ENCODE measurements around the gene C20orf202.
"Not testable (repeated sequence)": the region's sequence is repeated elsewhere in the genome, so short reads cannot be mapped to it uniquely, and the experiment has no call there.

The C20orf202 gene

DNA sequence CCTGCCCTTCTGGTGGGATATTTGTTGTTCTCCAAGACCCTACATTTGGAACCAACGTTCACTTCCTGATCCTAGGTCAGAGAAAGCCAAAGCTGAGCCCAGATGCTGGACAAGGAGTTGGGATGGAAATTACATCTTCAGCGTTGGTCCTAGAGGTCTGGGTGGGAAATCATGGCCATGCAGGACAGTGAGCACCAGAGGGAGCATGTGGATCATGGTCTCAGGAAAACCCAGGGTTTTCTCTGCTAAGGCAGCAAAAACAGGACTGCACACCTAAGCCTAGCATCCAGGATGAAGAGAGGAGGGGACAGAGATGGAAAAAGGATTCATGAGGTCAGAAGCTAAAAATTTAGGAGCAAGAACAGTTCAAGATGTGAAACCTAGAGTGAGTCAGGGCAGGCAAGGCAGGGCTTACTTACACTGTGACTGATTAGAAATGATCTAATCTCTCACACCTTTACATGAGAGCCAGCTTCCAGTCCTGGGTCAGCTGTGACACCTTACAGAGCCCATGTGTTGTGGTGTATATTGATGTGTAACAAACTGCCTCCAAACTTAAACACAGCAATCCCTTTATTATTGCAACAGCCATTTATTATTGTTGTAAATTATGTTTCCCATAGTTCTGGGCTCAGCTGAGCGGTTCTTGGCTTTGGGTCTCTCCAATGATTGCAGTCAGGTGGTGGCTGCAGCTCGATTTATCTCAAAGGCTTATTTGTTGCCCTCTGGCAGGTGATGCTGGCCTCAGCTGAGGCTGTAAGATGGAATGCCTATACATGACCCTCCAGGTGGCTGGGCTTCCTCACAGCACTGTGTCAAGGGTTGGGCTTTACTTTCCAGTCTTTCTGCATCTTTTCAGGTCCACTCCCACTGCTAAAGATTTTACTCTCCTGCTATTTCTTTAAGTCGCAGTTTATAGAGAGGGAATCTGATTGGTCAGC is 6.5 kb downstream of the C20orf202 start:
- DNase-seq (ENCODE audit: low read depth): no peak

DNA sequence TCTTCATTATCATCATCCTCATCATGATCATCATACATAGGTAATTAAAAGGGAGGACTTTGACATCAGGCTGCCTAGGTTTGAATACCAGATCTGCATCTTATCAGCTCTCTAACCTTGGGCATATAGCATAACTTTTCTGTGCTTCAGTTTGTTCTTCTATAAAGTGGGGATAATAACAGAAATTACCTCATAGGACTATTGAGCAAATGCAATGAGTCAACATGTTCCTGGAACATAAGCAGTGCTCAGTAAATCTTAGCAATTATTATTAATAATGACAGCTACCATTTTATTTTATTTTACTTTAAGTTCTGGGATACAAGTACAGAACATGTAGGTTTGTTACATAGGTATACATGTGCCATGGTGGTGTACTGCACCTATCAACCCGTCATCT is 7.2 kb downstream of the C20orf202 start:
- no peak for DNase-seq (ENCODE audit: low read depth)

DNA sequence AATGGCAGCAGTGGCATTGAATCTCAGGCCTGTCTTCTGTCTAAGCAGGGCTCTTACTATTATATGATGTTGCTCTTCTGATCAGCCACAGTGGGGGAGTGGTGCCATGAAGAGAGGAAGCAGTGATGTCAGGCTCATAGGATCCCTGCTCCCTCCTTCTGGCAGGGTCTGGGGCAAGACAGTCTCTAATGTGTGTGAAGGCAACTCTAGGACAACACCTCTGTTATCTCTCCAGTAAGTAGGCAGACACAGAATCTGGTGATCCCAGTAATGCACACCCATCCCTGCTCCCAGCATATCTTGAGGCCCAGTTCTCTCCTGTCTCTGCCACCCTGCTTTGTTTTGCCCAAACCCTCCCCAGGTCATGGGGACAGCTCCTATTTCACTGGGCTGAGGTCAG is 8.8 kb downstream of the C20orf202 start:
- no peak for DNase-seq (ENCODE audit: low read depth)

DNA sequence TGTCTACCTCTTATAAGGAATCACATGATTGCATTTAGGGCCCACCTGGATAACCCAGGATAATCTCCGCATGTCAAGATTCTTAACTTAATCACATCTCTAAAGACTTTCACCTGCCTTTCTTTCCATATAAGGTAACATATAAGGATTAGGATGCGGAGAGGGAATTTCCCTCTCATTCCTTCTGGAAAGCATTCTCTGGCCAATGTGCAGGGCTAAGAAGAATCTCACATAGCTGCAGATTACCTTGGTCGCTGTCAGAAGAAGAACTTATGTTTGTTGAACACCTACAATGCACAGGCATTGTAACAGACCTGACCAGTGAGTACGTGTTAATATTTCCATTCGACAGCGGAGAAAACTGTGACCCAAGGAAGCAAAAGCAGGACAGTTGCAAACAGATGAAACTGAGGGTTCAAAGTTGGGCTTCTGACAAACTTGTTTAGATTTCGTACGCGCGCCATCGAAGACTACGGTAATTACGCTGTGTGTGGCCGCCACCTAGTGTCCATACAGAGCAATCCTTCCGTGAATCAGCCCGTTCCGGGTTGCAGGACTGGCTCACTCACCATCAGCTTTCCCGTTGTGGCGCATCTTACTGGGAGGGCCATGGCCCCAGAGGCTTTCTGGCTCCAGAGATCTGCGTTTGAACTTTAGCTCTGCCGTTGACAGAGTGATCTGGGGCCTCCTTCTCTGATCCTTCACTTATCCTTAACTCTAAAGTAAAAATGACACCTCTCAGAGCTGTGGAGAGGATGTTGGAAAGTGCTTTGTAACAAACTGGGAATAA is 9.5 kb downstream of the C20orf202 start:
- peak; percentile 39 for DNase-seq (ENCODE audit: low read depth)

DNA sequence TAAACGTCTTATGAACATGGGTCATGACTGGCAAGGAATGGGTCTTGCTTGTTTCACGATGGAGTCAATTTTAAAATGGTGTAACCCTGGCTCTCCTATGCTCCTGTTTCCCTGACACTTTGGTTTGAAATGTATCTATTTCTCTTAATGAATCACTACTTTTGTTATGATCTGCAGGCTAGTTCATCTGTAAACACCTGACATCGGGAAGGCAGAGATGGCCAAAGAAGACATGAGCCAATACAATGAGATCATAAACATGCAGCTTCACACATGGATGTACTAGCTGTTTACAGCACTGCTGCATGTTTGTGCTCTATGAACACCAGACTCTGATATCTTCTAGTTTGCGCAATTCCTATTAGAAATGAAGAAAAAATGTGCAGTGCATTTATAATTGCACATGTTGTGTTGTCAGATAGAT is 11.6 kb downstream of the C20orf202 start:
- DNase-seq (ENCODE audit: low read depth): no peak

DNA sequence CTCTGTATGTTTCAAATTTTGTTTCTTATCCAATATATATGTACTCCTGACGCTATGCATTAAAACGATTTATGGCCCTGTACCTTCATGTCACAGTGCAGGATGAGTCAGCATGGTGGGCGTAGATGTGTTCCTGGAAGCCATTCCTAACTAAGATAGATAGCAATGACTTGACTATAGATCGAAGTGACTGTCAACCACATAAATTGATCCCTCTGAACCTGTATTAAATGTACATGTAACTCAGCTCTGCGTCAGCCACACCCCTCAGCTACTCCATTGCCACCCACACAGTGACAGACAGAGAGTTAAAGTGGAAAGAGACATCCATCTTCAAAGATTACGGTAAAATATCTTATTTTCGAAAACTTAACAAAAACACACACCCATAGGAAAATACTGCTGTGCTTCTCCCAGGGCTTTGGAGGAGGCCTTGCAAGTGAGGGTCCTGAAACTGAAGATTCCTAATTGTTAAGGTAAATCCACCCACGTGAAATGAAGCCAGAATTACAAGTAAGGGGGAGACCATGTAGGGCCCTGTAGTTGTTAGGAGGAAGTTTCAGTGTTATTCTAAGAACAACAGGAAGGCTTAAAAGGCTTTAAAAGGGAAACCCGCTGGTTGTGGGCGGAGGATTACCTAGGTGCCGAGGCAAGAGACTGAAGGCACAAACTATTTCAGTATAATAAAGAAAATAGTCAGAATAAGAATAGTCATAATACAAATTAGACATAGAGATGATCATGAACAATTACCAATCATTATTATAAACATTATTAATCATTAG is 12.3 kb downstream of the C20orf202 start:
- no peak for DNase-seq (ENCODE audit: low read depth)

DNA sequence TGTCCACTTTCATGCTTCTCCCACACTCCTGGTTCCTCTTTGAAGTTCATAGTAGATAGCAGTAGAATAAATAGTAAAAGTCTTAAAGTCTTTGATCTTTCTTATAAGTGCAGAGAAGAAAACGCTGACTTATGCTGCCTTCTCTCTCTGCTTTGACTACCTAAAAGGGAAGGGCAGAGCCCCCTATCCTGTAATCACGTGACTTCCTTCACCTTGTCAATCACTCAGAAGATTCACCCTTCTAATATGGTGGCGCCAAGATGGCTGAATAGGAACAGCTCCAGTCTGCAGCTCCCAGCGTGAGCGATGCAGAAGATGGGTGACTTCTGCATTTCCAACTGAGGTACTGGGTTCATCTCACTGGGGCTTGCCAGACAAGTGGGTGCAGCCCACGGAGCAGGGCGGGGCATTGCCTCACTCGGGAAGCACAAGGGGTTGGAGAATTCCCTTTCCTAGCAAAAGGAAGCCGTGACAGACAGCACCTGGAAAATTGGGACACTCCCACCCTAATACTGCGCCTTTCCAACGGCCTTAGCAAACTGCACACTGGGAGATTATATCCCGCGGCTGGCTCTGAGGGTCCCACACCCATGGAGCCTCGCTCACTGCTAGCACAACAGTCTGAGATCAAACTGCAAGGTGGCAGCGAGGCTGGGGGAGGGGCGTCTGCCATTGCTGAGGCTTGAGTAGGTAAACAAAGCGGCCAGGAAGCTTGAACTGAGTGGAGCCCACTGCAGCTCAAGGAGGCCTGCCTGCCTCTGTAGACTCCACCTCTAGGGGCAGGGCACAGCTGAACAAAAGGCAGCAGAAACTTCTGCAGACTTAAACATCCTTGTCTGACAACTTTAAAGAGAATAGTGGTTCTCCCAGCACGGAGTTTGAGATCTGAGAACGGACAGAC is 13.5 kb downstream of the C20orf202 start:
- not testable (repeated sequence) for DNase-seq (ENCODE audit: low read depth)

DNA sequence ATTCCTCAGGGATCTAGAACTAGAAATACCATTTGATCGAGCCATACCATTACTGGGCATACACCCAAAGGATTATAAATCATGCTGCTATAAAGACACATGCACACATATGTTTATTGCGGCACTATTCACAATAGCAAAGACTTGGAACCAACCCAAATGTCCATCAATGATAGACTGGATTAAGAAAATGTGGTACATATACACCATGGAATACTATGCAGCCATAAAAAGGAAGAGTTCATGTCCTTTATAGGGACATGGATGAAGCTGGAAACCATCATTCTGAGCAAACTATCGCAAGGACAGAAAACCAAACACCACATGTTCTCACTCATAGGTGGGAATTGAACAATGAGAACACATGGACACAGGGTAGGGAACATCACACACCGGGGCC is 19.5 kb downstream of the C20orf202 start:
- not testable (repeated sequence) for DNase-seq (ENCODE audit: low read depth)

DNA sequence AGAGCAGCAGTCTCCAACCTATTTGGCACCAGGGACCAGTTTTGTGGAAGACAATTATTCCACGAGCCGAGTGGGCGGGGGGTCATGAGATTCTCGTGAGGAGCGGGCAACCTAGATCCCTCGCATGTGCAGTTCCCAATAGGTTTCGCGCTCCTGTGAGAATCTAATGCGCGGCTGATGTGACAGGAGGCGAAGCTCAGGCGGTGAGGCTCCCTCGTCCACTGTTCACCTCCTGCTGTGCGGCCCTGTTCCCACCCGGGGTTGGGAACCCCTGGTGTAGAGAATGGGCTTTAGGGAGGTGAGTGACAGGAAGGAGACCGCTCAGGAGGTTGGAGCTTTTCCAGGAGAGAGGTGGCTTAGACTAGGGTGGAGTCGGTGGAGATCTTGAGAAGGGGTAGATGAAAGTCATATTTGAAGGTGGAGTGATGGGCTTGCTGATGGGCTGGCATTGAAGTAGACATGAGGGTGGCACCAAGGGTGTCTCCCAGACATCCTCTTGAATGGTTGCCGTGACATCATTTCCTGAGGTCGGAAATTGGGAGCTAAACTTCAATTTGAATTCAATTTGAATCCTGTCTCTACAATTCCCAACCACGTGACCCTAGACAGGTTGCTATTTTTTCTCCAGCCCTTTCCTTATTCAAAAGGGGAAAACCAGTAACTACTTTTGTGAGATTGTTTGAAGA is 21.1 kb downstream of the C20orf202 start:
- no peak for DNase-seq (ENCODE audit: low read depth)

DNA sequence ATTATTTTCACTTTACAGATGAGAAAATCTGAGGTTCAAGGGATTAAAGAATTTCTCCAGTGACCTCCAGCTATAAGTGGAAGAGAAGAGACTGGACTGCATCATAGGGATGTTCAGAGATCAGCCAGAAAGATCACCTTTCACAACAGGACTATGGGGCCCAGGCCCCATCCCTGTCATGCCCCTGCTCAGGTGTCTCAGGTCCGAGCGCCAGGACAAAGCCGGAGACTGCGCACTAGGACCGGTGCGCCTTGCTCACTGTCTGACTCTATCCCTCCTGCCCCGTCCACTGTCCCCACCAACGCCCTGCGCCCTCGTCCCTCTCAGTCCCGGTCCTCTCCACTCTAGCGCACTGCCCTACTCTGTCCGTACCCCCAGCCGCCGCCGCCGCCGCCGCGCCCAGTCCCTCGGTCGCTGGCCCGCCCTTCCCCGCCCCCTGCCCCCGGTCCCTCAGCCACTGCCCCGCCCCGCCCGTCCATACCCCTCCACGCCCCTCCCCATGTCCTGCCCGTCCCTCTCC is 22.1 kb downstream of the C20orf202 start:
- DNase-seq (ENCODE audit: low read depth): no peak

DNA sequence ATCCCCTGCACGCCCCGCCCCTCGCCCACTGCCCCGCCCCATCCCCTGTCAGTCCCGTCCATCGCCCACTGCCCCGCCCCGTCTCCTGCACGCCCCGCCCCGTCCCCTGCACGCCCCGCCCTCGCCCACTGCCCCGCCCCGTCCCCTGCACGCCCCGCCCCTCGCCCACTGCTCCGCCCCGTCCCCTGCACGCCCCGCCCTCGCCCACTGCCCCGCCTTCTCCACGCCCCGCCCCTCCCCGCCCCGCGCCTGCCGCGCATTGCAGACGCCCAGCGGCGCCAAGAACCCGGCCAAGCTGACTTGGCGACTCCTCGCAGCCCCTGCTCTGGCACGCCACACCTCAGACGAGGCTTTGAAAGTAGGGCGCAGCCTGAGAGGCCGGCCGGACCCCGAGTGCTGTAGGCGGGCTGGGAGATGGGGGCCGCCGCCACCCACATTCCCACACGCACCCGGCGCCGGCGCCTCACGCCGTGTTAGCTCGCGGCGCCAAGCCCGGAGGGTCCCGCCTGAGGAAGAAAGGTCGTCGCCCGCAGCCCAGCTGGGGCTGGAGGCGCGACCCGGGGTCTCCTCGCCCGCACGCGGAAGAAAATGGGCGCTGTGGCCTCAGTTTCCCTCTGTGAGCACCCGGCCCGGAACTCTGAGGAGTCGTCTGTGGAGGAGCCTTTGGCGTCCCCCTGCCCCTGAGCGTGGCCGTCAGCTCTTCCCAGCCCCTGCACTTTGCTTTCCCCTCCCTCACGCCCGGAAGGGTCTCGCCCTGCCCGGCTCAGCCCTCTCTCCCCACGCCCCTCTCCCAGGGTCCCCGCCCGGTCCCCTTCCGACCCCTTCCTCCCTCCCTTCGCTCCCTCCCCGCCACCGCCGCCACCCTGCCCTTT is 22.8 kb downstream of the C20orf202 start, which contains the start of gene RAD21L1:
TSS of gene RAD21L1 (plus strand) at position 262 of the 872 bp plus-strand sequence. CDS start 2,410 bp downstream, outside the sequence.
- peak; percentile 58 for DNase-seq (ENCODE audit: low read depth)

DNA sequence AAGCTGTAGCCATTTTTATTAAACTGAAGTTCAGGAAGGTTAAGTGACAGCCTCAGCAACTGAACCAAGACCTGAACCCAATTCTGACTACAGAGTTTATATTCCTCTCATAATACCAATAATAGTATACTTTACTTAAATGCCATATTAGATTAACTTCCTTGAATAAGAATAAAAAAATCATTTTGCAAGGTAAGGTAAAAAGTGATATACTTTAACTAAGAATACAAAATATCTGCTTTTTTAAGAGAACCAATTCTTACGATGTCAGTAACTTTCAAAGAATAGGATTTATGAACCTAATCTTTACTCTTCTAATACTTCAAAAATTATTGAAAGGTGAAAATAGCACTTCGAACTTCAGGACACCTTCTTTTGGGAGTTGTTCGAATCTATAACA is 26.3 kb downstream of the C20orf202 start:
- no peak for DNase-seq (ENCODE audit: low read depth)

DNA sequence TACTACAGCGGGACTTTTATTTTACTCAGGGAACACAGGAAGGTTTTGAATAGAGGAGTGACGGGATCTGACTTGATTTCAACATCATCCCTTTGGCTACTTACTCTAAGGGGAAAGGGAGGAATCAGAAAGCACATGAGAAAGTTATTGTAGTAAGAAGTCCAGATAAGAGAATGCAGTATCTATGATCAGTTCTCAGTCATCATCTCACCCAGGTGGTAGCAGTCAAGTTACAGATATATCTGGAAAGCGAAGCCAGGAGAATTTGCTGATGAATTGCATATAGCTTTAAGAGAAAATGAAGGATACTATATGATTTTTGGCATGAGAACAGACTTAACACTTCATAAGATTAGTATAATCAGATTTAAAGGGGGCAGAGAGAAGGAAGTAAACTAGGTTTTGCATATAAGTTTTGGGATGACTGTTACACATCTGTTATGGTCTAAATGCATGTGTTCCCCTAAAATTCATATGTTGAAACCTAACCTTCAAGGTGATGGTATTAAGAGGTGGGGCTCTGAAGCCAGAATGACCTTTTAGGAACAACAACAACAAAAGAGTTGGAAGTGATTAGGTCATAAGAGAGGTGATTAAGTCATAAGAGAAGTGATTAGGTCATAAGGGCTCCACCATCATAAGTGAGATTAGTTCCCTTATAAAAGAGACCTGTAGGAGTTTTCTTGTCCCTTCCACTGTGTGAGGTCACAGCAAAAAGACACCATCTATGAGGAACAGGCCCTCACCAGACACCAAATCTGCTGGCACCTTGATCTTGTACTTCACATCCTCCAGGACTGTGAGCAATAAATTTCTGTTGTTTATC is 29.2 kb downstream of the C20orf202 start:
- DNase-seq (ENCODE audit: low read depth): no peak

DNA sequence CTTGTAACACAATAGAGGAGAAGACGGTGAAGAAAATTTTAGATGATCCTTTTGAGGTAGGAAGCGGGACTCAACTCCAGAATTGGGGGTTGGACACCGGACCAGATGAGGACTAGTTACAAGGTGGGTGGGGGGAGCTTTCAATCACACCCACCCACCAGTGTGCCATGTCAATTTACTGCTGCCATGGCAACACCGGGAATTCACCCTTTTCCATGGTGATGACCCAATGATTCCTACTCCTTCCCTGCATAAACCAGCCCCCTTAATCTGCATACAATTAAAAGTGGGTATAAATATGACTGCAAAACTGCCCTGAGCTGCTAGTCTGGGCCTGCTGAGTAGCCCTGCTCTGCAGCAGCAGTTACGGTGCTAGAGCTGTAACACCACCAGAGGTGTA is 37.3 kb downstream of the C20orf202 start:
- DNase-seq (ENCODE audit: low read depth): no peak

DNA sequence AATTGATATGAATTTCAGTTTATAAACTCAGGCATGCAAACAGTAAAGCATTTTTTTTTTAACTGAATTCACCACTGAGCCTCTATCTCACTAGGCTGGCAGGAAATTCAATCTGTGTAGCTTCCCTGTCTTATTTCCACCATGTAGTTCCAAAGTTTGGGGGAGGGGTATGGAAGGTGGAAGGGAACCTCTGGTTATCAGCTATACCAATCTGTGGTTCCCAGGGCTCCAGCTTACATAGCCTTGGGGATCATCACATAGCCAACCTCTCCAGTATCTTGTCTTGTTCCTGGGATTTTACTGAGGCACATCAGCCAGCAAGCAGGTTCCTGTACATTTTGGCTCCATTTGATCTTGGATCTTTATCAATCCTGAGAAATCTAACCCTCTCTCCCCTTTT is 38.2 kb downstream of the C20orf202 start:
- DNase-seq (ENCODE audit: low read depth): no peak

DNA sequence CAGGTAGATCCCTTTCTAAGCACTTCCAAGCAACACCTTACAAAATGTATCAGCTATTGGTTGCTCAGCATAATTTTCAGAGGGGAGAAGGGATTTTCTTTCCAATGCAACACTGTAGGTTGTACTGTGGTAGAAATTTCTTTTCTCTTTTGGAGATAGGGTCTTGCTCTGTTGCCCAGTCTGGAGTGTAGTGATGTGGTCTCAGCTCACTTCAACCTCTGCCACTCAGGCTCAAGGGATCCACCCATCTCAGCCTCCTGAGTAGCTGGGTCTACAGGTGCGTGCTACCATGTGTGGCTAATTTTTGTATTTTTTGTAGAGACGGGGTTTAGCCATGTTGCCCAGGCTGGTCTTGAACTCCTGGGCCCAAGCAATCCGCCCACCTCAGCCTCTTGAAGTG is 38.8 kb downstream of the C20orf202 start:
- no peak for DNase-seq (ENCODE audit: low read depth)

DNA sequence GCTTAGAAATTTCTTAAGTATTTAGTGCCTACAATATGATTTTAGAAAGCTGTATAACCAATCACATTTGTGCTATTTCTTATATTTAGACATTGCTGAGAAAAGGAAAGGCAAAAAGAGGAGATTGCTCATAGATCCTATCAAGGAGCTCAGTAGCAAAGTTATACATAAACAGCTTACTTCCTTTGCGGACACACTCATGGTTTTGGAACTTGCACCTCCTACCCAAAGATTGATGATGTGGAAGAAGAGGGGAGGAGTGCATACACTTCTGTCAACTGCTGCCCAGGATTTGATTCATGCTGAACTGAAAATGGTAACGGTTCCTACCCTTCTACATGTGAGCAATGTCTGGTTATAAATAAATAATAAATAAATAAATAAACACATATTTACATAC is 39.3 kb downstream of the C20orf202 start:
- DNase-seq (ENCODE audit: low read depth): no peak

DNA sequence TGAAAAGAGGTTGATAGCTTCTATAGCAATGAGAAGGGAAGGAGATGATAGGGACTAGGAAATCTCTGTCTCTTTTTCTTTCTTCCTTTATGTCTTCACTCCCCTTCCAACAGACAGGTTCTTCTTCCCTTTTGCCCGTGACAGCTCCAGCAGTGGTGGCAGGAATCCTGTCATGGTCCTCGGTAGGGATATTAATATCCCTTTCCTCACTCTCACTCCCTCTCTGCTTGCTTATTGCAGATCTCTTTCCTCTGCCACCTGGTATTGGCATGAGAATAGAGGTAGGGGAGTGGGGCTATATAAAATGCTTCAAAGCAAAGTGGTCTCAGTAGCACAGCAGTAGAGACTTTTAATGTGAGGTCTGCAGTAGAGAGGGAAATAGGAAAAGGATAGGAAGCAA is 42.3 kb downstream of the C20orf202 start:
- no peak for DNase-seq (ENCODE audit: low read depth)

Measured in activated gamma-delta T cell treated with anti-CD3 and anti-CD28 coated beads, Interleukin-2, amount 50 U/mL, for 16 hours (primary cell).